D721Med (cell line): ENCODE measurements around the gene USP6NL.
"Not testable (repeated sequence)": the region's sequence is repeated elsewhere in the genome, so short reads cannot be mapped to it uniquely, and the experiment has no call there.

Experiments used
- DNase-seq: peaks from one replicate; pipeline ENCODE4 v3.0.0; 2011; ENCODE audit warnings: low spot score; ENCODE audit not compliant: insufficient read length
- FAIRE-seq: peaks from 2 replicates; lab custom pipeline; 2011; peaks lifted over from hg19 to GRCh38; lab: Jason Lieb, UNC
- TF ChIP-seq, protein P1 (sequence below): IDR thresholded peaks from 2 replicates; pipeline ENCODE4 v1.5.1; 2012; ENCODE audit warnings: mild to moderate bottlenecking, control low read depth; ENCODE audit not compliant: insufficient read depth; ENCODE audit errors: missing control alignments

The USP6NL gene

DNA sequence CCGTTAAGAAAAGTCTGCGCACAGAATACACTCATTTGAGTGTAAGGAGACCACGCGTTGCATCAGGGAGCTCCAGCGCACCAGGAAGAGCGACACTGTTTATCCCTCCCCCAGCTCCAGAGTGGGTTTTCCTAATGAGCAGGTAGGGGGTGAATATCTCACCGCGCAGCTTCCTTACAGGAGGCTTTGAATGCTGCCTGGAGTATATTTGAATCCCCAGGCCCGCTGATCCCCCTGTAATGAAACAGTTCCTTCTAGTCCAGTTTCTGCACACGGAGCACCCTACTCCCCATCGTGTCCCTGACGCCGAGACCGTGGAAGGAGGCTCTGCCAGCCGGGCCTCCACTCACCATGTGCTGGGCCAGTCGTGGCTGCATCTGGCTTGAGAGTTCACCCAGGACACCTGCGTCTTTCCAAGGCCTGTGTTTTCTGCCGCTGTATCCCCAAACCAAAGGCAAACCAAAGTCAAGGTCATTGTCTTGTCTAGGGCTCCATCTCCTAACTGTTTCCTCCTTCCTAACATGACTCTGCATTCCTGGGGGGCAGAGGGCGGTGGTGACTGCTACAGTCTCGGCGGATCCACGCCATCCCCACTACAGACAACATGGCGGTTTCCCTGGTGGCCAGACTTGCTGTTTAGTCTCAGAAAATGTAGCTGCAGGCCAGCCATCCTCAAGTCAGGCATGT lies 167.8 kb downstream of the USP6NL start:
- DNase-seq (no peak), FAIRE-seq (no peak)
- TF ChIP-seq, protein P1, sequence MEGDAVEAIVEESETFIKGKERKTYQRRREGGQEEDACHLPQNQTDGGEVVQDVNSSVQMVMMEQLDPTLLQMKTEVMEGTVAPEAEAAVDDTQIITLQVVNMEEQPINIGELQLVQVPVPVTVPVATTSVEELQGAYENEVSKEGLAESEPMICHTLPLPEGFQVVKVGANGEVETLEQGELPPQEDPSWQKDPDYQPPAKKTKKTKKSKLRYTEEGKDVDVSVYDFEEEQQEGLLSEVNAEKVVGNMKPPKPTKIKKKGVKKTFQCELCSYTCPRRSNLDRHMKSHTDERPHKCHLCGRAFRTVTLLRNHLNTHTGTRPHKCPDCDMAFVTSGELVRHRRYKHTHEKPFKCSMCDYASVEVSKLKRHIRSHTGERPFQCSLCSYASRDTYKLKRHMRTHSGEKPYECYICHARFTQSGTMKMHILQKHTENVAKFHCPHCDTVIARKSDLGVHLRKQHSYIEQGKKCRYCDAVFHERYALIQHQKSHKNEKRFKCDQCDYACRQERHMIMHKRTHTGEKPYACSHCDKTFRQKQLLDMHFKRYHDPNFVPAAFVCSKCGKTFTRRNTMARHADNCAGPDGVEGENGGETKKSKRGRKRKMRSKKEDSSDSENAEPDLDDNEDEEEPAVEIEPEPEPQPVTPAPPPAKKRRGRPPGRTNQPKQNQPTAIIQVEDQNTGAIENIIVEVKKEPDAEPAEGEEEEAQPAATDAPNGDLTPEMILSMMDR, result no peak

DNA sequence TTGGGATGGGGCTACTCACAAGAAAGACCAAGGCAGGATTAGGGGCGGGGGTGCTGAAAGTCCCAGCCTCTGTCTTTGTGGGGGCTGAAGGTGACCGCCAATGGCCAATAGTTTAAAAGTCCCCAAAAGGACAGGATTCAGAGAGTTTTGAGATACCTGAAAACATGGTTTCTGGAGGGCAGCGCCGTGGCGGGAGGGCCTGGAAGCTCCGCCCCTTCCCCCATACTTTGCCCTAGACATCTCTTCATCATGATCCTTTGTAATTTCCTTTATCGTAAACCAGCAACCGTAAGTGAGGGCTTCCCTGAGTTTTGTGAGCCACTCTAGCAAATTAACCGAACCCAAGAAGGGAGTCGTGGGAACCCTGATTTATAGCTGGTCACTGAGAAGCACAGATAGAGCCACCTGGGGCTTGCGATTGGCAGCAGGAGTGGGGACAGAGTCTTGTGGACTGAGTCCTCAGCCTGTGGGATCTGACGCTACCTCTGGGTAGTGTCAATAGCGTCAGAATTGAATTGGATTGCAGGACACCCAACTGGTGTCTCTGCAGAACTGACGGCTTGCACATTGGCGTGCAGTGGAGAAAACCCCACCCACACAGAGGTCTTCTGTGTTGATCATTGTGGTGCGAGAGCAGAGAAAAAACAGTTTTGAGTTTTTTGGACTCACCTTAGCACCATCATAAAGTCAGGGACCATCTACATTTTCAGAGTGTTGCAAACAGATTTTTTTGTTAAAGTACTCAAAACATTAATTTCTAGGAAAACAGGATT lies 169.3 kb downstream of the USP6NL start:
- FAIRE-seq (no peak), DNase-seq (no peak)
- TF ChIP-seq, protein P1, result no peak

DNA sequence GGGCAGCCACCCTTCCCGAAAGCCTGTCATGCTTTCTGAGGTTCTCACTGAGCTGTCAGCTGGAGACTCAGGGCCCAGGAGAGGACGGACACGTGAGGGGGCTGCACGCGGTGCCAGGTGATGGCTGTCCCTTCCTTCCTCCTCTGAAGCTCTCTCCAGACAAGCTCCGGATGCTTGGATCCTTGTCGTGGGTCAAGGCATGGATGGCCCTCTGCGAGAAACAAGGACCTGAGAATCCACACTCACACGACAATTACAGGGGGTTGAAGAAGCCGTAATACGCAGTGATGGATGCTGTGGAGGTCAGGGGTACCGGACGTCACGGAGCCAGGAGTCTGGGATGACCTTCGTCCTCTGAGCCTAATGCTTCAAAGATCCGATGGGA lies 170.3 kb downstream of the USP6NL start:
- TF ChIP-seq, protein P1, result no peak
- FAIRE-seq, result no peak
- DNase-seq, result no peak

DNA sequence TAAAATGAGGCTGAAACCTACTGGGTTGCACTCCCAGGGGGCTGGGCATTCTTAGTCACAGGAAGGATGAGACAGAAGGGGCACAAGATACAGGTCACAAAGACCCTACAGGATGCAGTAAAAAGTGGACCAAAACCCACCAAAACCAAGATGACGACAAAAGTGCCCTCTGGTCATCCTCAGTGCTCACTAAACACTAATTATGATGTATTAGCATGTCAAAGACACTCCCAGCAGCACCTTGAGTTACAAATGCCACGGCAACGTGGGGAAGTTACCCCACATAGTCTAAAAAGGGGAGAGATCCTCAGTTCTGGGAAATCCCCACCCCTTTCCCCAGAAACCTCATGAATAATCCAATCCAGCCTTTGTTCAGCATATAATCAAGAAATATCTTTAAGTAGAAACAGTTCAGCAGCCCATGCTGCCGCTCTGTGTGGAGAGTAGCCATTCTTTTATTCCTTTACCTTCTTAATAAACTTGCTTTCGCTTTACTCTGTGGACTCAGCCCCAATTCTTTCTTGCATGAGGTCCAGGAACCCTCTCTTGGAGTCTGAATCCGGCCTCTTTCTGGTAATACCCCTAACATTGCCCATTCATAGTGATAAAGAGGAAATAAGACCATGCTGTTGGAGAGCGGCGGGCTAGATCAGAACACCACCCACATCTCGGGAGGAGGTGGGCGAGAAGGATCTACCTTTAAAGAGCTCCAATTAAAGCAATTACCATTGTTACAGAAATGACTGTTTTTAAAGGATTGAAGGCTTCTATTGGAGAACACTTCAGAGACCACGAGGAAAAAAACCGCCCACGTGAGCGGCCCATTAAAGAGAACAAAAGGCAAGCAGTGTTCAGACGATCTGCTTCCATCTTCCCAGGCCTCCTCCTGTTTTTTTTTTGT lies 170.9 kb downstream of the USP6NL start:
- TF ChIP-seq, protein P1, result no peak
- FAIRE-seq (no peak), DNase-seq (no peak)

DNA sequence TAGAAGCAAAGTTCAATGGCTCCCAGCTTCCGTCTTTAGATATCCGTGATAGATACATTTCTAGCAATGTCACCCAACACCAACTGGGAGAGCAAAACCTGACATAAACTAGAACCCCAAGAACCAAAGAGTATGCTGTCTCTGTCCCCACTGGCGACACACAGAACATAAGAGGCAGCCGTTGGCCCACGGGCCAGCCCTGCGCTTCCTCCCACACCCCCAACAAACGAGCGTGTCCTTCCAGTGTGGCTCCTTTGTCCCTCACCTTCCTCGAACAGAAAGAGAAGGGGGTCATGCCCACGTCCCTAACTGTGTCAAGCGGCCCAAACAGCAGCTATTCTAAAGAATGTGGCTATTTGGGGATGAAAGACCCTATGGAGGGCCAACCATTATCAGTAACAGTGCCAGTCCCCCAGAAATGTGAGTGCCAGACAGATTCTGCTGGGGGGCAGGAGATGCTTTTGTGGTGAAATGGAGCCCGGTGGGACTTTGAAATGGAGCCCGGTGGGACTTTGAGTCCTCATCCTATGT lies 171.9 kb downstream of the USP6NL start:
- DNase-seq (no peak), FAIRE-seq (no peak)
- TF ChIP-seq, protein P1, result no peak

DNA sequence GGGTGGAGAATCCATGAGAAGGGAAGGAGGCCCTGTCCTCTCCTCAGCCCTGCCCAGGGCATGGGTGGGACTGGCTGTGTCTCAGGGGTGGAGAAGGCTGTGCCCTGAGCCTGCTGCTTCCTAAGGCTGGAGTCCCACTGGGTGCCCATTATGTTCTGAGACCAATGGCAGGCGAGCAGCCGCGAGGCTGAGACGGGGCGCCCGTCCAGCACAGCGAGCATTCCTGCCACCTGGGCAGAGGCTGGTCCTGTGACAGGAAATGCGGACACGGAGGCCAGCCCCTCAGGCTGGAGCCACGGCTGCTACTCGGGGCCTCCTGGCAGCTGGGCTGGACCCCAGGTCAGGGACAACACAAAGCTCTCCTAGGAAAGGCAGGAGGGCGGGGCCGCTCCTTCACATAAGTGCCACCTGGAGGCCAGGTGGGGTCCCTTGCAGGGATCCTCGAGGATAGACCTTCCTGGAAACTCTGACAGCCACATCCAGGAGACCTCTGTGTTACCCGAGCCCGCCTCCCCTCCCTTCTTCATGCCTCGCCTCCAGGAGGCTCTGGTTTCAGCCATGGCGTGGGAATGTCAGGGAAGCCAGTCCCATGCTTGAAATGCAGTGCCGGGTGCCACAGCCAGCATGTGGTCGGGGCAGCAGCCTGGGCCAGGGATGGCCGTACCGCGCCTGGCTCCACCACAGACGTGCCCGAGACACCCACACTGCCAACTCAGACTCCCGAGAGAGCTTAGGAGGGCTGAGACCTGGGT lies 173.9 kb downstream of the USP6NL start:
- TF ChIP-seq, protein P1, result no peak
- DNase-seq (no peak), FAIRE-seq (no peak)

DNA sequence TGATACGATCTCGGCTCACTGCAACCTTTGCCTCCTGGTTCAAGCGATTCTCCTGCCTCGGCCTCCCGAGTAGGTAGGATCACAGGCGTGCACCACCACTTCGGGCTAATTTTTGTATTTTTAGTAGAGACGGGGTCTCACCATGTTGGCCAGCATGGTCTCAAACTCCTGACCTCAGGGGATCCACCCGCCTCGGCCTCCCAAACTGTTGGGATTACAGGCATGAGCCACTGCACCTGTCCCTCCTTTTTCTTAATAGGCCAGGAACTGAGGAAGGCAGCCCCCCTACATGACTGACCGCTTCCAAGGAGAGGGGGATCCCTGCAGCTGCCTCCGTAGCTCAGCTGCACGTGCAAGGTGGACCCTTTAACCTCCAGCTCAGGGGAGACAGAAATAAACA lies 175.0 kb downstream of the USP6NL start:
- DNase-seq, result not testable (repeated sequence)

More for the DNA sequence above, 175.0 kb downstream of the USP6NL start:
- not testable (repeated sequence) for FAIRE-seq
